ENCODE measurements around the gene ADD1.
"Not testable (repeated sequence)": the region's sequence is repeated elsewhere in the genome, so short reads cannot be mapped to it uniquely, and the experiment has no call there.

ADD1 gene

DNA sequence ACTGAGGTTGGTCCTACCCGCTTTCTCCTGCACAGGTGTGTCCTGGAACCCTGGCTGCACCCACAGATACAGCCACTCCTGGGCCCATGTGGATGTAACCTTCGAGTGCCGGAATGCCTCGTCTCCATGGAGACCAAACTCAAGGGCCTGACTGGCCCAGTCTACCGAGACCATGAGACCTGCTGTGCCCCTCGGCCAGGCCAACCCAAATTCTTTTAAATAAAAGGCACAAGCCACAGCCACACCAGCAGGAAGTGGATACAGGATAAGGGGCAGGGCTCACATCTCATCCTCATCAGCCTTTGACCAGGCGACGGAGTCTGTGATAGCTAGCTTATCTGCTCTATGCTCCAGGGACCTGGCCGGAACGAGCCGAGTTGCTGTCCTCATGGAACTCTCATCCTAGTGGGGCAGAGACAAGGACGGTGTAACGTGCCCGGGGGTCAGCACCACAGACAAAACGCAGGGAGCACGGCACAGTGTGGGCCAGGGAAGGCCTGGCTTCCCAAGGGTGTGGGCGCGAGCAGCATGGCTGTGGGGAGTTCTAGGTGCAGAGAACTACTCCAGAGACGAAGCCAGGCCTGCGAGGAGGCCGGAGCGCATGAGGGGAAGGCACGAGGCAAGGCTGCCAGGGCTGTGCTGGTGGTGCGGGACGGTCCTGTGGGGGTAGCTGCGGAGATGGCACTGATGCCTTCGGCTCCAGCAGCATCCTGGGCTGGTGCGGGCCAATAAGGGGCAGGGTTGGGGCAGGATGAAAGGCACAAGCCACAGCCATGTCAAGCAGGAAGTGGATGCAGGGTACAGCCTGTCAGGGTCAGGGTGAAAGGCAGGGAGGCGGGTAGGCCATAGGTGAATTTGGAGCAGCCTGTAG lies 96.9 kb downstream of the ADD1 start:
- H3K36me3 ChIP-seq, result peaks cover 88% of the 10 kb centered on the region
- TF ChIP-seq Cebpa-rat (IDR thresholded peaks at IDR 0.05), result no peak
- H4K20me1 ChIP-seq, result peaks cover 98% of the 10 kb centered on the region
- H3K9me3 ChIP-seq, result no peaks in the 10 kb centered on the region
- H3K27me3 ChIP-seq, result no peaks in the 10 kb centered on the region
- H3K4me3 ChIP-seq, result no peak overlapping the region
- H3K4me2 ChIP-seq, result no peak overlapping the region
- peaks cover 48% of the 10 kb centered on the region for H3K4me1 ChIP-seq
- H3K9ac ChIP-seq, result no peak overlapping the region
- H3K27ac ChIP-seq, result no peak overlapping the region

DNA sequence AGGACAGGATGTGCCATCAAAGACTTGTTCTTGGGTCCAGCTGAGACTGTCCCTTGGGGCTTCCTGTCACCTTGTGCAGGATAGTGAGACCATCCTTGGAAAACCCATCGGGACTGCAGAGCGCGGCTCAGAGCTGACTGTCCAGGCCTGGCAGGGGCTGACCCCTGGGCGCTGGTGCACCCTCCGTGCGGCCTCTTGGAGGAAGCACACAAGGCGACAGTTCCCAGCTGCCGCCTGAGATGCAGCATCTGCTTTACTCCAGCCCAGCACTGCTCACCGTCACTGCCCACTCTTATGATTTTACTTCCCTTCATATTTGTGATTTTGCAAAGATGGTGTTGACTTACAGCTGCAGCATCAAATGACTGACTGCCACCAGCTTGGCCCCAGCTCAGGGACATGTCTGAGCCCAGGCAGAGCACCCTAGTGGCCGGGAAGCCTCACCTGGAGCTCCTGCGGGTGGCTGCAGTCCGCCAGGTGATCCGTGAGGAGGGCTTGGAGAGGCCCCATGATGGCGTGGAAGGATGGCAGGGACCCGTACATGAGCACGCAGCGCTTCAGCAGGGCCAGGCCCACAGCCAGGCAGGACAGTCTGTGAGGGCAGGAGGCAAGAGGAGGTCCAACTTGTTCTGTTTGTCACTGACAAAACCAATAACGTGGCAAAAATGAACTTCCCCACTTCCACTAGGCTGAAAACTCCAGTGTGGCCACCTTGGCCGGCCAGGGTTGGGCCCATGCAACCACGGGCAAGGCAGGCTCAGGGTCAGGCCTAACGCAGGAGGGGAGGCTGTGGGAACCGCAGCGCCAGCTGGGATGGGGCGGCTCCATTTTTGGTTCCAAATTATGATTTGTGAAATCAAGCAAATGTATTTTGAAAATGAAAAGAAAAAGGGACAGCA lies 97.7 kb downstream of the ADD1 start:
- Histone ChIP-seq H3K4me2 (no peak overlapping the region), H3K27me3 (no peaks in the 10 kb centered on the region), H3K36me3 (peaks cover 97% of the 10 kb centered on the region), H3K4me1 (peaks cover 39% of the 10 kb centered on the region), H4K20me1 (peaks cover 98% of the 10 kb centered on the region), H3K27ac (no peak overlapping the region), H3K4me3 (no peak overlapping the region), H3K9me3 (no peaks in the 10 kb centered on the region), H3K9ac (no peak overlapping the region)
- TF ChIP-seq Cebpa-rat (IDR thresholded peaks at IDR 0.05), result no peak

DNA sequence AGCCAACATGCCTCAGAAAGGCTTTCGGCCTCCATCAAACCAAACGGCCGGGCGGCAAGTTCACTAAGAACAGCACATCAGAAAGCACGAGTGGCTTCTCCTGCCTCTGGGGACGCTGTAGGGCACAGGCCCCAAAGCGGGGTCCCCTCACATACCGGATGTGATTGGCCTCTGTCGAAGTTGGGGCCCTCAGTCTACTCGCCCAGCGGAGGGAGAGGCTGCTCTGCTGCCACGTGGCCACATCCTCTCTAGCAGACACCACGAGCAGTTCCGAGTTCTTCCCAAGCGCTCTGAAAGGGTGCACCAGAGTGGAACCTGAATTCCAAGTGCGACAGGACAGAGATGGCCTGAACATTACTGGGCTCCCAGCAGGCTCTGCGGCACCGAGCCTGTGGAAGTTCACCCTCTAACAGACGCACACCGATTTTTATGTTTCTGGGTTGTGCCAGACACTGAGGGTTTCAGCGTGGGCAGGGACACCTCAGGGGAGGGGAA lies 98.4 kb downstream of the ADD1 start:
- Histone ChIP-seq H3K4me1 (peaks cover 32% of the 10 kb centered on the region), H3K36me3 (peaks cover 100% of the 10 kb centered on the region), H3K27ac (no peak overlapping the region), H4K20me1 (peaks cover 98% of the 10 kb centered on the region), H3K9me3 (no peaks in the 10 kb centered on the region), H3K4me2 (no peak overlapping the region), H3K9ac (no peak overlapping the region), H3K27me3 (no peaks in the 10 kb centered on the region), H3K4me3 (no peak overlapping the region)
- no peak for TF ChIP-seq Cebpa-rat (IDR thresholded peaks at IDR 0.05)

DNA sequence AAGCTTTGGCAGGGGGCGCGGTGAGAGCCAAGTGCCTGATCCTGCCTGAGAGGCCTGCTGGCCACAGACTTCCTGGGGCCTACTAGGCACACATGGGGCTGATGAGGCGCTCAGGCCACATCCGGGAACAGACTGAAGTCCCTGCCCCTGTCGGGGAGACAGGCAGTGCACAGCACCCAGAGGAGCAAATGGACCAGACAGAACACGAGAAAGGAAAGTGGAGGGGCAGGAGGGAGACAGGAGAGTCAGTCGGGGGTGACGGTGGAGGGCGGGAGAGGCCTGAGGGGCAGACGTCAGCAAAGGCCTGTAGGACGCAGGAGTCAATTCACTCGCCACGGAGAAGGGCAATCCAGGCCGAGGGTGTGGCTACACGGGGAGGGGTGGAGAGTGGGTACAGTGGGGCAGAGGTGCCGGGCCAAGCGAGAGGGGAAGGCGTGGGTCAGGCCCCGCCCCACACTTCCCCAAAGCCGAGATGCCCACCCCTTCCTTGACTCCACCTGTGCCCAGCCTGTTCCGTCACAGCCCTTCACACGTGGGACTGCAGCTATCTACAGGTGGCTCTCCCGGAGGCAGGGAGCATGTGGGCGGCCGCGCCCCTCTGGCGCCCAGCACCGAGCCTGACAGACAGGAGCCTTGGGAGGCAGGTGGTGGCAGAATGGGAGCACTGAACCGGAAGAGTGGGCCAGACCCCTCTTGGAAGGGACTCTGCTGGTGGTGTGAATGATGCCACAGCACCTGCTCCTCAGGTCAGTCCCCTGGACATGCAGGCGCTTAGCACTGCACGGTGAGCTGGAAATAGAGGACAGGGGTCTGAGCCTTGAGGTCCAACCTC lies 99.1 kb downstream of the ADD1 start:
- Histone ChIP-seq H3K36me3 (peaks cover 100% of the 10 kb centered on the region), H3K27me3 (no peaks in the 10 kb centered on the region), H3K27ac (no peak overlapping the region), H4K20me1 (peaks cover 98% of the 10 kb centered on the region), H3K4me1 (peaks cover 26% of the 10 kb centered on the region), H3K9me3 (no peaks in the 10 kb centered on the region), H3K4me2 (no peak overlapping the region), H3K9ac (no peak overlapping the region), H3K4me3 (no peak overlapping the region)
- TF ChIP-seq Cebpa-rat (IDR thresholded peaks at IDR 0.05), result no peak

DNA sequence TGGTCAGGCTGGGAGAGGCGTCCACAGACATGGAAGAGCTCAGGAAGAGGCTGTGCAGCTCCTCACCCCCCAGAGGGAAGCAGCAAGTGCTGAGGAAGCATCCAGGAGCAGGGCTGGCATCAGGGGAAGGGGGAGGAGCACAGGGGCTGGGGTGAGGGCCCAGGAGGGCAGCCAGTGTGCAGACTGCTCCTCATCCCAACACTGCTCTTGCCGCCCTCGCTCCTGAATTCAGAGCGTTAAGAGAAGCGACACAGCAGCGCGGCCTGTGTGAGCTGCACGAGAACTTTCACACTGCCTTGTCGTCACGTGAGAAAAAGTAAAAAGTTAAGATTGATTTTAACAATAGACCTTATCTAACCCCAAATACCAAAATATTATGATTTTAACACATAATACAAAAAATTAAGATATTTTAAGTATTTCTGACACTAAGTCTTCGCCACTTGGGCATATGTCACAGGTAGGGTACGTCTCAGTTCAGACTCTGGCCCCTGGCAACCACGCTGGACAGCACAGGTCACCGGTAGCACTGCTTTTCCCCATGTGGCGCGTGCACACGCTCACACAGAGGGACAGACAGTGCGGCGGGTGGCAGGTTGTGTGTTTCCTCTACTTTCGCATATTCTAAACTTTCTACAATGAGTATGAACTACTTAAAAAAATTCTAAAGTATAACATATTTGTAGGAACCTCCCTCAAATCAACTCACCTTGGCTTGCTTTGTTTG lies 99.9 kb downstream of the ADD1 start:
- peaks cover 98% of the 10 kb centered on the region for H4K20me1 ChIP-seq
- no peak overlapping the region for H3K27ac ChIP-seq
- H3K4me1 ChIP-seq, result peaks cover 19% of the 10 kb centered on the region; the same call in 1 of the 2 replicates
- peaks cover 100% of the 10 kb centered on the region for H3K36me3 ChIP-seq
- H3K9ac ChIP-seq, result no peak overlapping the region
- H3K4me3 ChIP-seq, result no peak overlapping the region
- H3K27me3 ChIP-seq, result no peaks in the 10 kb centered on the region
- H3K9me3 ChIP-seq, result no peaks in the 10 kb centered on the region
- no peak overlapping the region for H3K4me2 ChIP-seq
- TF ChIP-seq Cebpa-rat (IDR thresholded peaks at IDR 0.05), result no peak

DNA sequence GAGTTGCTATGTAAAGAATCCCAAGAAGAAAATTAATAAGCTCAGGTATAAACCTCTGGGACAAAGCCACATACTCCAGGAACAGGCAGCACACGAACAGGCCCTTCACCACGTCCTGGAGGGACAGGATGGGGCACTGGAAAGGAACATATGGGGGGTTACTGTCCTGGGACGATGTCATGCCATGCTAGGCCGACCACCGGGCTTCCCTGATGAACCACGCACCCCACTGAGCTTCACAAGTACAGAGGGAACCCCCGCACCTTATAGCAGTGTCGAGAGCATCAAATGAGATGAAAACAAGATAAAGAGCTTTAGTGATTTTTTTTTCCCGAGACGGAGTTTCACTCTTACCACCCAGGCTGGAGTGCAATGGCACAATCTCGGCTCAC lies 100.4 kb downstream of the ADD1 start:
- H3K4me2 ChIP-seq, result no peak overlapping the region
- TF ChIP-seq Cebpa-rat (IDR thresholded peaks at IDR 0.05), result no peak
- H3K9me3 ChIP-seq, result no peaks in the 10 kb centered on the region
- peaks cover 98% of the 10 kb centered on the region for H4K20me1 ChIP-seq
- no peak overlapping the region for H3K27ac ChIP-seq
- H3K36me3 ChIP-seq, result peaks cover 100% of the 10 kb centered on the region
- peaks cover 14% of the 10 kb centered on the region; the same call in 1 of the 2 replicates for H3K4me1 ChIP-seq
- no peaks in the 10 kb centered on the region for H3K27me3 ChIP-seq
- H3K9ac ChIP-seq, result no peak overlapping the region
- H3K4me3 ChIP-seq, result no peak overlapping the region

DNA sequence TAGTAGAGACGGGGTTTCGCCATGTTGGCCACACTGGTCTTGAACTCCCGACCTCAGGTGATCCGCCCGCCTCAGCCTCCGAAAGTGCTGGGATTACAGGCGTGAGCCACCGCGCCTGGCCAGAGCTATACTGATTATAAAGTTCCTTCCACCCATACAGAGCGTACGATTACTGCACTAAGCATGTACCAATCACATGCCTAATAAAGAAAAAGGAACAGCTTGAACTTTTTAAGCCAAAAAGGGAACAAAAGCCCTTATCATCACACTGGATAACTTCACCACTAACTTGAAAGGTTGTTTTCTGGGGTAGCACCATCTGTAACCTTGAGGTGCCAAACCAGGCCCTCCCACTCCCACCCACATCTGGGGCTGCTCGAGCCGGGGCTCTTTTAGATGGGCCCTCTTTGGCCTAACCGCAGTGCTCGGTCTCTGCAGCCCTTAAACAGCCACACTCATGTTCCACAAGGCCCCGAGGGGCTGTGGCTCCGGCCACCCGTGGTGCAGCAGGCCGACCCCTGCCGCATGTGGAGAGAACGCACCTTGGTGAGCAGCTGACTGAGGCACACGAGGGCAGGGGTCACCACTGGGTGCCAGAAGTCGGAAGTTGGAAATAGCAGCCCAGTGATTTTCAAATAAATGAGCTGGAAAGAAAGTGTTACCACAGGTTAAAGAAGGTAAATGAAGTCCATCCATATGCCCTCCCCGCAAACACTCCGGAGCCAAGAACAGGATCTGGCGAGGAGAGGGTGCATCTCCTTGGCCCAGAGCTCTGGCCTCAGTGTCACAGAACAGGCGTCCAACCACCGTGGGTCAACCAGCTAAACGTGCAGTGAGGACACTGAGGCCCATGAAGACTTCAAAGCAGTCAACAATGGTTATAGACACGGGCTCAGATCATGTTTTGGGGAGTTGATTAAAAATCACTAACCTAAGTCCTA lies 101.2 kb downstream of the ADD1 start:
- TF ChIP-seq Cebpa-rat (IDR thresholded peaks at IDR 0.05), result no peak
- Histone ChIP-seq H4K20me1 (peaks cover 98% of the 10 kb centered on the region), H3K9me3 (no peaks in the 10 kb centered on the region), H3K9ac (no peak overlapping the region), H3K27ac (no peak overlapping the region), H3K27me3 (no peaks in the 10 kb centered on the region), H3K36me3 (peaks cover 100% of the 10 kb centered on the region), H3K4me3 (no peak overlapping the region), H3K4me2 (no peak overlapping the region), H3K4me1 (peaks cover 14% of the 10 kb centered on the region; the same call in 1 of the 2 replicates)

DNA sequence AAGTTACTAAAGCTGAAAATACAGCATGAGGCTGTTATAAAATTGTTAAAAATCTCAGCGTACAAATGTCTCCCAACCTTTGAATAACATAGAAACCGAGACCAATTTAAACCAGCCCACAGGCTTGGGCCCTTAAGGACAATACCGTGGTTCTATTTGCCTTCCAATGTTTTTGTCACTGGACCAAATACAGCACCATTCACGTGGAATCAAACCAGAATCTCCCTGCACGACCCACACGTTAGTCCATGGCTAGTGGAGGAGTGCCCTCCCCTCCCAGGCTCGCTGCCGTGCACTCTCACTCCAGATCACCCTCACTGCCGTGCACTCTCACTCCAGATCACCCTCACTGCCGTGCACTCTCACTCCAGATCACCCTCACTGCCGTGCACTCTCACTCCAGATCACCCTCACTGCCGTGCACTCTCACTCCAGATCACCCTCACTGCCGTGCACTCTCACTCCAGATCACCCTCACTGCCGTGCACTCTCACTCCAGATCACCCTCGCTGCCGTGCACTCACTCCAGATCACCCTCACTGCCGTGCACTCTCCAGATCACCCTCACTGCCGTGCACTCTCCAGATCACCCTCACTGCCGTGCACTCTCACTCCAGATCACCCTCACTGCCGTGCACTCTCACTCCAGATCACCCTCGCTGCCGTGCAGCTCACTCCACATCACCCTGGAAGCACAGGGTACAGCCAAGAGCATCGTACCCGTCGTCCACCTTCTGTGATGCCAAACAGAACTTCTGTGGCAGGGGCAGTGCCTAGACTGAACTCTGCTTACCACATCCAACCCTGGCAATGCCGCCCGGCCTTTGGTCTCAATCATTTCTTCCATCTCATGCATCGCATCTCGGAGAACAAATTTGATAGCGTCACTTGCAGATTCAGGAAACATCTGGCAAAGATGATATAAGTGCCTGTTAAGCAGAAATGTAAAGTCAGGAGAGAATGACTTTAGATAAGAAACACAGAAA lies 102.3 kb downstream of the ADD1 start:
- not testable (repeated sequence) for H3K4me3 ChIP-seq

More for the DNA sequence above, 102.3 kb downstream of the ADD1 start:
- Histone ChIP-seq H3K4me1 (peaks cover 14% of the 10 kb centered on the region; the same call in 1 of the 2 replicates), H3K36me3 (peaks cover 100% of the 10 kb centered on the region), H4K20me1 (peaks cover 98% of the 10 kb centered on the region)
- H3K4me2 ChIP-seq, H3K9ac ChIP-seq, H3K27me3 ChIP-seq, H3K27ac ChIP-seq, H3K9me3 ChIP-seq: not testable (repeated sequence)

All from BLaER1 (cell line).